ENCODE data around the gene SRP72.

The SRP72 gene

GRCh38 chr4:56466296-56466761 is 1.1 kb upstream of the SRP72 start:
- peak; percentile 80 for DNase-seq

DNA sequence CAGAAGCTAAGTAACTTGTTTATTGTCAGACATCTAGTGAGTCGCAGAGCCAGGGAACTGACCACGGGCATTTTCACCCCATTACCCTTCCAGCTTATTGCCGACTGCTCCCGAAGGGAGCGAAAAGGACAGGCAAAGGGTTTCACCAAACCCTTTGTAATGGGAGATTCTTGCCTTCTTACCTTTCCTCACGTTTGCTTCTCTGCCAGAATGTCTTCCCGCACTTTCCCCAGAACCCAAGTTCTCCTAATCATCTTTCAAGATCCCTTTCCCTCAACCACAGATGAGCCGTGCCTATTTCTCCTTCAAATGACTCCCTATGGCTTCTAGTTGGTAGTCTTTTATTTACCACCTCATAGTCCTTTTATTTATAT is 520 bp upstream of the SRP72 start:
- no peak for DNase-seq

- DNase-seq = no peak
Observed at GRCh38 chr4:56468097-56468422, 643 bp downstream of the SRP72 start.

GRCh38 chr4:56469489-56470210 is 2.2 kb downstream of the SRP72 start:
- no peak for DNase-seq

- no peak for DNase-seq
Observed at GRCh38 chr4:56475917-56476316, 8.5 kb downstream of the SRP72 start.

DNA sequence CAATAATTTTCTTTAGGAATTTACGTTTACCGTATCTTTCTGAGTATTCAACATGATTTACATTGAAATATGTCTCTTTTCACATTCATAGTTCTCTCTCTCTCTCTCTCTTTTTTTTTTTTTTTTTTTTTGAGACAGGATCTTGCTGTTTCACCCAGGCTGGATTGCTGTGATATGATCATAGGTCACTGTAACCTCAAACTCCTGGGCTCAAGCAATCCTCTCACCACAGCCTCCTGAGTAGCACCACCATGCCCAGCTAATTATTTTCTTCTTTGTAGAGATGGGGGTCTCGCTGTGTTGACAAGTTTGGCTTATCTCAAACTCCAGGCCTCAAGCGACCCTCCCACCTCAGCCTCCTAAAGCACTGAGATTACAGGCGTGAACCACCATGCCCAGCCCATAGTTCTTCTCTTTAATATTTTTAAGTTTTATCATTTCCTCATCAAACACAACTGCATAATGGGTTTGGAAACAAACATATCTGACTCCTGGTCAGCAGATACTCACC is 9.8 kb downstream of the SRP72 start:
- no peak for DNase-seq

- no peak for DNase-seq
Observed at GRCh38 chr4:56480691-56481090, 13.3 kb downstream of the SRP72 start.

- DNase-seq = no peak
Observed at GRCh38 chr4:56496241-56496640, 28.8 kb downstream of the SRP72 start.

GRCh38 chr4:56505269-56506130 is 38.1 kb downstream of the SRP72 start, which contains the start of gene ARL9:
TSS of gene ARL9 (plus strand) at chr4:56505791. CDS start at chr4:56505863, 72 bp downstream.
- peak; percentile 57 for DNase-seq

GRCh38 chr4:56511098-56511497 is 43.7 kb downstream of the SRP72 start:
- DNase-seq = no peak

DNA sequence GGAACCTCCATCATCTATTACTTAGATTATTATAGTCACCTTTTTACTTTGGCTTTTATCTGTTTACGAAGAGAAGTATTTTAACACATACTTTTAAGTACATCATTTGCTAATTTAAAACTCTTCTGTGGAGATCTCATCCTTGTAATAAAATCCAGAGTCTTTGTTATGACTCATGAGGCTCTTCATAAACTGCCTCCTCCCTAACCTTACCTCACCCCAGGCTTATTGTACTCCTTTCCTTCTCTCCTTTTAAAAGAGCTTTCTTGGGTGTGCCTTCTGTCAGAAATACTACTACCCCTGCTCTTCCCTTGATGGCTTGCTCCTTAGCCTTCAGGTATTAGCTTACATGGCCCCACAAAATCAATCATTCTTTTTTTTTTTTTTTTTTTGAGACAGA is 44.7 kb downstream of the SRP72 start:
- peak; percentile 10 for DNase-seq

DNA sequence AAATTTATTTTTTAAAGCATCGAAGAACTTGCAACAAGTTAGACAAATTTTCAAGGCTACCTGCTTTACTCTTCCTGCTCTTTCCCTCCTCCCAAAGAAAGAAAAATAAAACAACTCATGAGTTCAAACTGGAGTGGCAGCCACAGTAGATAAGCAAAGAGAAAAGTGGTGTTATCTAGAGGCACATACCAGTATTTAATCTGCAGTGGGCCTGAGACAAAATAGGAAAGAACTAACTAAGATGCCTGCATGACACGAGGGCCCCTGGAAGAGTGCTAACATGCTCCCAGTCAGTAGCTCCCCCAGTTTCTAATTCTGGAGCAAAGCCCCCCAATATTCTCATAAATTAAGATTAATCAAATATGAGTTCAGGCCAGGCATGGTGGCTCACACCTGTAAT is 46.1 kb downstream of the SRP72 start:
- DNase-seq = no peak

DNA sequence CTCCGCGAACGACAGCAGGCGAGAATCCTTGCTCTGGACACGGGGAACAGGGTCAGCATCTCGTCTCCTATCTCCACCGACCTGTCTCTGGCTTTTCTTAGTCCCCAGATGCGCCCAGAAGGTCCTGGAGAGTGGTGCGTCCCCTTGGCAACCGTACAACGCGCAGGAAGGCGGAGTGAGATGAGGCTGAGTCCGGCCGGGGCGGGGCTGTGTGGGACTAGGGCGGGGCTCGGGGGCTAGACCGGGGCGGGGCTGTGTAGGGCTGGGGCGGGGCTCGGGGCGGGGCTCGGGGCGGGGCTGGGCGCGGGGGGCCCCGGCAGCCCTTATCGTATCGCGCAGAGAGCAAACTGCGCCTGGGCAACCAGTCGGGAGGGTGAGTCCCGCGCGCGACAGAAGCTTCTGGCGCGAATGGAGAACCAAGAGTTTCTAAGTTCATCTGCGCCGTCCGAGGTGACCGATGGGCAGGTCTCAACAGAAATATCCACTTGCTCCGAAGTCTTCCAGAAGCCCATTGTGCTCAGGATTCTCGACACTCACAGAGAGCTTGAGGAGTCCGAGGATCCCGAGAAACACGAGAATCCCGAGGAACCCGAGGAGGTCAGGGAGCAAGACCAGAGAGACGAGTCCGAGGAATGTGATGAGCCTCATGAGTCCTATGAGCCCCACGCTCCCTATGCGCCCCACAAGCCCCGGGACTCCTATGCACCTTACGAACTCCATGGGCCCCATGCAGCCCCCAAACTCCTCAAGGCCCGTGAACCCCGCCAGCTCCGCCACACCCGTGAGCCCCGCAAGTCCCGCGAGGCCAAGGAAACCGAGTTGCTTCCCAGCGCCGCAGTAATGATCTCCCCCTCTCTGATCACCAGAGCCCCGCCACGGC is 63.1 kb downstream of the SRP72 start:
- DNase-seq = peak; percentile 81

DNA sequence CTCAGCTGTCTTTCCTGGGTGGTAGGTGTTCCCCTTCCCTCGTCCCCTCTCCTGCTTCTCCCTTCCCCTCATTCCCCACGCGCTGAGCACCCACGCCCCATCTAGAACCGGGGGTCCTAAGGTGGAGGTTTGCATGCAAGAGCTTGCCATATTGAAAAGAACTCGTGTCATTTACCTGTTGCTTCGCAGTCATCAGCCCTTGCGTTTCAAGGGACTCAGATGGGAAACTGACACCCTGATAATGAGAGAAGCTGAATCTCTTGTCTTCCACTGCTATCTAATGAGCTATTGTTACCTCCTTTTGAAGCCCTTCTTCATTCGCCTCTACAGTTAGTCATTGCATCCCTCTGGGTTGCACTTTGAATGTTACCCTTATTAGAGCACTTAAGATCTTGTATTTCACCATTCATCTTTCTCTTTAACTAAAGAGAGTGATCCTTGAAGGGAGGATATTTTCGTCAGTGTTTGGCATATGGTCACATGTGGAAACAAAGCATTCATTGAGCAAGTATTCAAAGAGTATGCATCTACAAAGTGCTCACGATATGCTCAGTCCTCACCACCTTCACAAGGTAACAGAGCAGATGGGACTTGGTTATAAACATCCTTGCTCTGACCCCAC is 63.8 kb downstream of the SRP72 start:
- no peak for DNase-seq

GRCh38 chr4:56531823-56532222 is 64.4 kb downstream of the SRP72 start:
- DNase-seq = no peak

GRCh38 chr4:56532239-56532638 is 64.8 kb downstream of the SRP72 start:
- no peak for DNase-seq

DNA sequence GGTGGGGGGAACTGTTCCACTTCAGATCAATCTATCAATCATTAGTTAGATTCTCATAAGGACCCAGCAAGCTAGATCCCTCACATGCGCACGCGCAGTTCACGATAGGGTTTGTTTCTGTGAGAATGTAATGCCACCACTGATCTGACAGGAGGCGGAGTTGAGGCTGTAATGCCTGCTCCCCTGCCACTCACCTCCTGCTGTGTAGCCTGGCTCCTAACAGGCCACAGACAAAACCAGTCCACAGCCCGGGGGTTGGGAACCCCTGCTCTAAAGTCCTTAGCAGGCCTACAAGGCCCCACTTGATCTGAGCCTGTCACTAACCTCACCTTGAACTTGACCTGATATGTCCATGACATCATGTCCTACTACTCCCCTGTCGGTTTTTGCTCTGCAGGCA is 68.5 kb downstream of the SRP72 start:
- no peak for DNase-seq

DNA sequence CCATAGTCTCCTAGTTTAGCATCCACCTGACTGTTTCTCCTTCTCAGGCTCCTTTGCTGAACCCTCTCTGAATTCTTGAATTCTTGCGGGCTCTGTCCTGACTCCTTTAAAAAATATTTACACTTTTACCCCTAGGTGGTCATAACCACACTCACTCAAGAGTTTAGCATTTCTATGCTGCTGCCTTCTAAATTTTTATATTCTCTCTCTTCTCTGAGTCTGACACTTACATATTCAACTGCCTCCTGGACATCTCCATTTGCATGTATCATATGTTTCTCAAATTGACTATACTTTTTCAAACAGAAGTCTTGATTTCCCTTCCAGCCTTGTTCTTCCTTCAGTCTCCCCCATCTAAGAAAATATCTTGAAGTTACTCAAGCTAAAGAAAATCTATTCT is 69.7 kb downstream of the SRP72 start:
- DNase-seq = no peak

DNA sequence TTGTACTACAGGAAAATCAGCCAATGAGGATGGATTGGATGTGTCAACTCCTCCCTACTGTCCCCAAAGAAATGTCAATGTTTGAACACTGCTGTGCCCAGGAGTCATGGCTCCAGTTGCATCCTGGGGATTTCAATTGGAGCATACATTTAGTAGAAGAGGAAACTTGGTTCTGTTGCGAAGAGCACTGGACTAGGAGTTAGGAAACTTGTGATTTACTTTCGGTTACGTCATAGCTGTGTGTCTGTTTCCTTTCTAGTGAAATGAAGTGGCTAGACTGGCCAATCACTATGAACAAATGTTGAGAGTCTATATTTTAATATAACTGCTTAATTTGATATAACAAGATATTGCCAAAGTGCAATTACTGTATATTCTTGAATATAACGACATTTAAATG is 73.4 kb downstream of the SRP72 start:
- DNase-seq = no peak

DNA sequence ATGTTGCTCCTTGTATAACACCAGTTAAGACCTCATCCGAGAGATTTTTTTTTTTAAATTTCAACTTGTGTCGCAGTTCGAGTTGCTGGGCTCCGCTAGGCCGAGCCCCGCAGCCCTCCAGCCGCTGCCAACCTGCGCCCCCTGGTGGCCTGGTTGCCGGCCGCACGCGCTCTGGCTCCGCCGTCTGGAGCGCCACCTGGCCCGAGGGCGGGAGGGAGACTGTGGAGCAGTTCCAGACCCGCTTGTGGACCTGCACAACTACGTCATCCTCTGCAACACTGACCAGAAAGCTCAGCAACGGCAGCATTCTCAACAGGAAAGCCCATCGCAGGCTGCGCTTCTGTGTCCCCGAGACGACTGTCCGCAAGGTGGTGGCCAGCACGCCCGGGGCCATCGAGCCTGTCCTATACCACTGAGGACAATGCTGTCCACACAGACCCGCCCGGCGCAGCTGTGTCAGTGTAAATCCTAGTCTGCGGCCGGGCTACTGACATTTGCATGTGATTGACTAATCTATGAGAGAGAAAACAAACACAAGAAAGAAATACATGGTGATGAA is 77.2 kb downstream of the SRP72 start:
- peak; percentile 68 for DNase-seq

DNA sequence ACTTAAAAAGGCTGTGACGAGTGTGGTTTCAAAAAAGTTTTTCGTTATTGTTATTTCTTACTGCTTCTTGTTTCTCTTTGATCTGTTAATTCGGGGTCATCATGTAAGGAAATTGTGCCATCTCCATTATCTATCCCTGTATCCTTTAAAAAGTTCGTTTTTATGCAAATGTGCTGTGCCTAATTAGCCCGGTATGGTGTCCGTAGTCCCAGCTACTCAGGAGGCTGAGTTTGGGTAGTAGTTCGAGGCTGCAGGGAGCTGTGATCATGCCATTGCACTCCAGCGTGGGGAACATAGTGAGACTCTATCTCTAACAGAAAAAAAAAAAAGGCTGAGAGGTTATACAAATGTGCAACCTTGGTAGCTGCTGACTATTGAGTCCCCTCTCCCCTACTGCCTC is 83.2 kb downstream of the SRP72 start:
- DNase-seq = no peak

- no peak for DNase-seq
Observed at GRCh38 chr4:56551516-56551915, 84.1 kb downstream of the SRP72 start.
